KMS-11 (cell line): Measurements from ENCODE around the gene HEPACAM.

Source experiments
- H2AFZ ChIP-seq: fragments of 200-600 bp; sonication (generic); 2 replicates; pipeline ENCODE4 v1.6.1; 2016; ENCODE audit warnings: antibody characterized with exemption, mixed run types, low read depth
- H3K27ac ChIP-seq: fragments of 200-600 bp; sonication (generic); 2 replicates; pipeline ENCODE4 v1.6.1; 2016; ENCODE audit warnings: mild to moderate bottlenecking, mixed run types
- H3K27me3 ChIP-seq: fragments of 200-600 bp; sonication (generic); 2 replicates; pipeline ENCODE4 v1.6.1; 2017; ENCODE audit warnings: mild to moderate bottlenecking, low read depth, mixed run types, moderate library complexity; ENCODE audit not compliant: insufficient read depth
- H3K36me3 ChIP-seq: fragments of 200-600 bp; sonication (generic); 2 replicates; pipeline ENCODE4 v1.6.1; 2017; ENCODE audit warnings: mild to moderate bottlenecking, mixed run types; ENCODE audit not compliant: insufficient read depth
- H3K4me1 ChIP-seq: fragments of 200-600 bp; sonication (generic); 2 replicates; pipeline ENCODE4 v1.6.1; 2016; ENCODE audit warnings: mild to moderate bottlenecking, low read depth, mixed run types; ENCODE audit not compliant: poor library complexity, severe bottlenecking
- H3K4me2 ChIP-seq: fragments of 200-600 bp; sonication (generic); 2 replicates; pipeline ENCODE4 v1.7.0; 2016; ENCODE audit warnings: mild to moderate bottlenecking, mixed run types
- H3K4me3 ChIP-seq: fragments of 200-600 bp; sonication (generic); IDR thresholded peaks from 2 replicates; pipeline ENCODE4 v1.6.1; 2017; ENCODE audit warnings: low read depth, low read length, mixed read lengths; ENCODE audit not compliant: insufficient read depth
- H3K79me2 ChIP-seq: fragments of 200-600 bp; sonication (generic); 2 replicates; pipeline ENCODE4 v1.6.1; 2016; ENCODE audit warnings: low read depth, mixed run types; ENCODE audit not compliant: insufficient read depth
- H3K9ac ChIP-seq: fragments of 200-600 bp; sonication (generic); 2 replicates; pipeline ENCODE4 v1.6.1; 2016; ENCODE audit warnings: mild to moderate bottlenecking, mixed run types
- H4K20me1 ChIP-seq: fragments of 200-600 bp; sonication (generic); 2 replicates; pipeline ENCODE4 v1.6.1; 2016; ENCODE audit warnings: mild to moderate bottlenecking, mixed run types; ENCODE audit not compliant: insufficient read depth
- CTCF ChIP-seq: fragments of 200-600 bp; sonication (generic); conservative IDR thresholded peaks from 2 replicates; pipeline ENCODE4 v1.6.1; 2017; ENCODE audit warnings: low read depth, mild to moderate bottlenecking, antibody characterized with exemption, low read length, moderate library complexity, mixed read lengths

The HEPACAM gene

DNA sequence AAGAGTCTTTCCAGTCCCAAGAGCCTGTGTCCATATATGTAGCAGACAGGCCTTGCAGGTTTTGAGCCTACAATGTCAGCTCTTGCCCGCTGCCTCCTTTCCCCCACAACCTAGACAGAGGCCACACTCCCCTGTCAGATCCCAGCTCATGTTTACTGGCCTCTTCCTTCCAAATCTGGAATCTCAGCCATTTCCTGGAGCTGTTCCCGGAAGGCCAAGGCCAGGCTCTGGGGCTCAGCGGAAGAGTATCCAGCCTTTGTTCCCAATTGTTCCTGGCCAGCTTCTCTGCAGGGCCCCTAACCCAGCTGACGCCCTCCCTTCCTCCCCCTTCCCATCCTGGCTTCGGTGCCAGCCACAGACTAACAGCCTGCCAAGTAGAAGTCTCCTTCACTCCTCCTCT lies 37.1 kb downstream of the HEPACAM start:
- no peak overlapping the region for H3K4me3 ChIP-seq
- H3K27me3 ChIP-seq: no peaks in the 10 kb centered on the region
- no peaks in the 10 kb centered on the region for H4K20me1 ChIP-seq
- H3K4me1 ChIP-seq: no peaks in the 10 kb centered on the region
- H3K27ac ChIP-seq: no peak overlapping the region
- H3K79me2 ChIP-seq: no peaks in the 10 kb centered on the region
- no peak overlapping the region for H3K4me2 ChIP-seq
- no peak overlapping the region for H2AFZ ChIP-seq
- TF ChIP-seq CTCF: no peak
- H3K36me3 ChIP-seq: no peaks in the 10 kb centered on the region
- H3K9ac ChIP-seq: no peak overlapping the region

GRCh38 chr11:124898263-124898680 lies 37.6 kb downstream of the HEPACAM start:
- no peak for TF ChIP-seq CTCF
- H3K4me3 ChIP-seq: no peak overlapping the region
- H3K4me2 ChIP-seq: no peak overlapping the region
- H3K4me1 ChIP-seq: no peaks in the 10 kb centered on the region
- H3K79me2 ChIP-seq: no peaks in the 10 kb centered on the region
- H4K20me1 ChIP-seq: no peaks in the 10 kb centered on the region
- H3K27me3 ChIP-seq: no peaks in the 10 kb centered on the region
- H3K36me3 ChIP-seq: no peaks in the 10 kb centered on the region
- H2AFZ ChIP-seq: no peak overlapping the region
- no peak overlapping the region for H3K9ac ChIP-seq
- no peak overlapping the region for H3K27ac ChIP-seq

DNA sequence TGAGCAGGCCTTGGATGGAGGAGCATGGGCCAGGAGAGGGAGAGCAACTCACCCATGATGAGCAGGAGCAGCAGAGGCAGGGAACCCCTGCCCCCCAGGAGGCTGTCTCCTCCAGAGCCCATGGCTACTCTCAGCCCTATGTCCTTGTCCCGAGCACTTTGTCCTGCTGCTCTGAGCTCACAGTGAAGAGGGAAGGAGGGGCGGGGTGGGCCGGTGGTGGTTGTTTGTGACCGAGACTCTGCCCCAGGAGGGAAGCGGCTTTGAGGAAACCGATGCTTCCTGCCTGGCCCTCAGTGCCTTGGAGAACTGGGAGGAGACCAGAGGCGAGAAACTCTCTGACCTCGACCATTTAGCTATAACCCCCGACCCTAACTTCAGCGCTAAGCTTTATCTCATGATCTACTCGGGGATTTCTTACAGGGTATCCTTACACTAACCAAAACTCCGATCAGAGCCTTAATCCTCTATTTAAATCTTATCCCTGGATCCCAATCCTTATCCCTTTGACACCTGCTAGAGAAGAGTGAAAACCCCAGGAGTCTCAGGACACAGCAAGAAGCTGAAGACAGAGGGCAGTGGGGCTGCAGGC lies 38.1 kb downstream of the HEPACAM start, which contains the start of gene ROBO4:
ROBO4 (minus strand) TSS at position 192 of the 589 bp plus-strand sequence; CDS start at position 122, 70 bp downstream.
- no peak within 1 kb of the TSS for H2AFZ ChIP-seq
- no peaks in the 10 kb centered on the region for H3K79me2 ChIP-seq
- H3K27me3 ChIP-seq: no peaks in the 10 kb centered on the region
- H3K27ac ChIP-seq: no peak within 1 kb of the TSS
- H3K4me1 ChIP-seq: no peaks in the 10 kb centered on the region
- H3K4me2 ChIP-seq: no peak within 1 kb of the TSS
- no peaks in the 10 kb centered on the region for H3K36me3 ChIP-seq
- TF ChIP-seq CTCF: no peak
- H3K9ac ChIP-seq: no peak within 1 kb of the TSS
- no peaks in the 10 kb centered on the region for H4K20me1 ChIP-seq
- H3K4me3 ChIP-seq: no peak within 1 kb of the TSS

- Histone ChIP-seq H3K9ac (no peak overlapping the region), H3K27ac (no peak overlapping the region)
Observed at GRCh38 chr11:124896821-124897391, 38.9 kb downstream of the HEPACAM start.

More at GRCh38 chr11:124896821-124897391, 38.9 kb downstream of the HEPACAM start:
- Histone ChIP-seq H3K4me2 (no peak overlapping the region), H4K20me1 (no peaks in the 10 kb centered on the region), H3K36me3 (no peaks in the 10 kb centered on the region), H3K27me3 (no peaks in the 10 kb centered on the region), H3K79me2 (no peaks in the 10 kb centered on the region), H2AFZ (no peak overlapping the region), H3K4me1 (no peaks in the 10 kb centered on the region), H3K4me3 (no peak overlapping the region)
- TF ChIP-seq CTCF: no peak
